ENCODE data around the gene CHD6.

CHD6 gene

GRCh38 chr20:41617902-41618806, at the start of gene CHD6:
CHD6 (minus strand) TSS chr20:41618377; CDS start chr20:41551337, 67,040 bp downstream.
- peak; percentile 94 for DNase-seq

- no peak for DNase-seq
These were observed 46.4 kb upstream of the CHD6 start for GRCh38 chr20:41664584-41664983.

- no peak for DNase-seq
These were observed 39.5 kb upstream of the CHD6 start for GRCh38 chr20:41657655-41658054.

- no peak for DNase-seq
These were observed 37.9 kb upstream of the CHD6 start for GRCh38 chr20:41655962-41656618.

GRCh38 chr20:41654884-41655283, 36.7 kb upstream of the CHD6 start:
- DNase-seq, result no peak

GRCh38 chr20:41654292-41654691, 36.1 kb upstream of the CHD6 start:
- no peak for DNase-seq

- peak; percentile 56 for DNase-seq
These were observed 32.2 kb upstream of the CHD6 start for GRCh38 chr20:41650231-41650948.

- no peak for DNase-seq
These were observed 31.3 kb upstream of the CHD6 start for GRCh38 chr20:41649489-41649888.

GRCh38 chr20:41645372-41645771, 27.2 kb upstream of the CHD6 start:
- no peak for DNase-seq

GRCh38 chr20:41643504-41643938, 25.3 kb upstream of the CHD6 start:
- no peak for DNase-seq

- no peak for DNase-seq
These were observed 21.5 kb upstream of the CHD6 start for GRCh38 chr20:41639630-41640029.

- DNase-seq, result no peak
These were observed 20.3 kb upstream of the CHD6 start for GRCh38 chr20:41638456-41638855.

GRCh38 chr20:41635158-41635557, 17.0 kb upstream of the CHD6 start:
- DNase-seq, result no peak

- DNase-seq, result no peak
These were observed 14.7 kb upstream of the CHD6 start for GRCh38 chr20:41632896-41633295.

- no peak for DNase-seq
These were observed 13.6 kb upstream of the CHD6 start for GRCh38 chr20:41631826-41632225.

GRCh38 chr20:41630846-41631245, 12.7 kb upstream of the CHD6 start:
- no peak for DNase-seq

- DNase-seq, result no peak
These were observed 9.6 kb upstream of the CHD6 start for GRCh38 chr20:41627611-41628244.

- DNase-seq, result no peak
These were observed 8.9 kb upstream of the CHD6 start for GRCh38 chr20:41627001-41627495.

GRCh38 chr20:41623625-41624375, 5.6 kb upstream of the CHD6 start:
- DNase-seq, result no peak

- no peak for DNase-seq
These were observed 4.4 kb upstream of the CHD6 start for GRCh38 chr20:41622584-41622983.

GRCh38 chr20:41621971-41622370, 3.8 kb upstream of the CHD6 start:
- DNase-seq, result no peak

- DNase-seq, result no peak
These were observed 3.2 kb upstream of the CHD6 start for GRCh38 chr20:41621421-41621820.

Data from NCI-H1694 treated with DMSO at 0.1 percent for 48 hours (cell line).